HEK293 (cell line): ENCODE results near the gene HLA-DMA.

ENCODE experiments used
- ZFP37 ChIP-seq: fragments of 450-650 bp; formaldehyde crosslinking; IDR thresholded peaks from 2 replicates; pipeline ENCODE4 v1.5.1; 2016; ENCODE audit warnings: missing biosample characterization, missing genetic modification characterization
- ZNF311 ChIP-seq: fragments of 450-650 bp; formaldehyde crosslinking; IDR thresholded peaks from 2 replicates; pipeline ENCODE4 v1.5.1; 2017; ENCODE audit warnings: missing biosample characterization, missing genetic modification characterization, borderline replicate concordance
- ZNF366 ChIP-seq: fragments of 450-650 bp; formaldehyde crosslinking; conservative IDR thresholded peaks from 2 replicates; pipeline ENCODE4 v1.5.1; 2016; ENCODE audit warnings: missing biosample characterization, missing genetic modification characterization
- ZSCAN16 ChIP-seq: fragments of 450-650 bp; formaldehyde crosslinking; IDR thresholded peaks from 2 replicates; pipeline ENCODE4 v1.5.1; 2016; ENCODE audit warnings: missing biosample characterization, missing genetic modification characterization
- TF ChIP-seq, protein P1 (sequence below): fragments of 450-650 bp; formaldehyde crosslinking; IDR thresholded peaks from 2 replicates; pipeline ENCODE4 v1.5.1; 2016; ENCODE audit warnings: missing biosample characterization, missing genetic modification characterization
- TF ChIP-seq, protein P2 (sequence below): fragments of 450-650 bp; formaldehyde crosslinking; IDR thresholded peaks from 2 replicates; pipeline ENCODE4 v1.5.1; 2016; ENCODE audit warnings: missing biosample characterization, missing genetic modification characterization

DNA sequence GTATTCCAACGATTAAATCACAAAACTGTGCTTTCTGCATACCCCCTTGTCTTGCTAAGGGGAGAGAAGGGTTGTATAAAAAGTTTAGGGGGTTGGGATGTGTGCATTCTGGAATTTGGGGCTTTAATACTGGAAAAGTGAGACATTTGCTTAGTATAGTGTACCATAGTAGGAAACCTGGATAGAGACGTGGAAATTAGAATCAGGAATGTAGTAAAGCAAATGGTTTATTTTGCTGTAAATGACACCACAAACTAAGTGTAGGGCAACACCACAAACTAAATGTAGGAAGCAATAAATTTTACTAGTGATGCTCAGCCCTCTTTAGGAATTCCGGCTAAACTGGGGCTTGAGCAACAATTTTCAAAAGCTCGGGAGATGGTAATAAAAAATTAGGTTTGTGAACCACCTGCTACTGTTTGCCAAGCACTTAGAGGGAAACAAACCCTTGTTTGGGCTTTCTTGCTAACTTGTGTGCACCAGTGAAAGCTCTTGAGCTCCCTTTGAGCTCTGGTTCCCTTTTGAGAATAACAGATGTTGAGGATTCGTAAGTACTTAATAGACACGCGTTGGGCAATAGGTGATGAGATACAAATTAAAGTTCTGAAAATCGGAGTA lies 29.3 kb upstream of the HLA-DMA start:
- TF ChIP-seq ZFP37 (0 out of 2 replicates have a peak, but pooled peaks have one; percentile 6), ZSCAN16 (tag by site-specific recombination) (peak; percentile 100), ZNF366 (tag by site-specific recombination) (no peak), ZNF311 (tag by site-specific recombination) (no peak)
- TF ChIP-seq, protein P1, sequence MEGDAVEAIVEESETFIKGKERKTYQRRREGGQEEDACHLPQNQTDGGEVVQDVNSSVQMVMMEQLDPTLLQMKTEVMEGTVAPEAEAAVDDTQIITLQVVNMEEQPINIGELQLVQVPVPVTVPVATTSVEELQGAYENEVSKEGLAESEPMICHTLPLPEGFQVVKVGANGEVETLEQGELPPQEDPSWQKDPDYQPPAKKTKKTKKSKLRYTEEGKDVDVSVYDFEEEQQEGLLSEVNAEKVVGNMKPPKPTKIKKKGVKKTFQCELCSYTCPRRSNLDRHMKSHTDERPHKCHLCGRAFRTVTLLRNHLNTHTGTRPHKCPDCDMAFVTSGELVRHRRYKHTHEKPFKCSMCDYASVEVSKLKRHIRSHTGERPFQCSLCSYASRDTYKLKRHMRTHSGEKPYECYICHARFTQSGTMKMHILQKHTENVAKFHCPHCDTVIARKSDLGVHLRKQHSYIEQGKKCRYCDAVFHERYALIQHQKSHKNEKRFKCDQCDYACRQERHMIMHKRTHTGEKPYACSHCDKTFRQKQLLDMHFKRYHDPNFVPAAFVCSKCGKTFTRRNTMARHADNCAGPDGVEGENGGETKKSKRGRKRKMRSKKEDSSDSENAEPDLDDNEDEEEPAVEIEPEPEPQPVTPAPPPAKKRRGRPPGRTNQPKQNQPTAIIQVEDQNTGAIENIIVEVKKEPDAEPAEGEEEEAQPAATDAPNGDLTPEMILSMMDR (tag by site-specific recombination): no peak
- TF ChIP-seq, protein P2, sequence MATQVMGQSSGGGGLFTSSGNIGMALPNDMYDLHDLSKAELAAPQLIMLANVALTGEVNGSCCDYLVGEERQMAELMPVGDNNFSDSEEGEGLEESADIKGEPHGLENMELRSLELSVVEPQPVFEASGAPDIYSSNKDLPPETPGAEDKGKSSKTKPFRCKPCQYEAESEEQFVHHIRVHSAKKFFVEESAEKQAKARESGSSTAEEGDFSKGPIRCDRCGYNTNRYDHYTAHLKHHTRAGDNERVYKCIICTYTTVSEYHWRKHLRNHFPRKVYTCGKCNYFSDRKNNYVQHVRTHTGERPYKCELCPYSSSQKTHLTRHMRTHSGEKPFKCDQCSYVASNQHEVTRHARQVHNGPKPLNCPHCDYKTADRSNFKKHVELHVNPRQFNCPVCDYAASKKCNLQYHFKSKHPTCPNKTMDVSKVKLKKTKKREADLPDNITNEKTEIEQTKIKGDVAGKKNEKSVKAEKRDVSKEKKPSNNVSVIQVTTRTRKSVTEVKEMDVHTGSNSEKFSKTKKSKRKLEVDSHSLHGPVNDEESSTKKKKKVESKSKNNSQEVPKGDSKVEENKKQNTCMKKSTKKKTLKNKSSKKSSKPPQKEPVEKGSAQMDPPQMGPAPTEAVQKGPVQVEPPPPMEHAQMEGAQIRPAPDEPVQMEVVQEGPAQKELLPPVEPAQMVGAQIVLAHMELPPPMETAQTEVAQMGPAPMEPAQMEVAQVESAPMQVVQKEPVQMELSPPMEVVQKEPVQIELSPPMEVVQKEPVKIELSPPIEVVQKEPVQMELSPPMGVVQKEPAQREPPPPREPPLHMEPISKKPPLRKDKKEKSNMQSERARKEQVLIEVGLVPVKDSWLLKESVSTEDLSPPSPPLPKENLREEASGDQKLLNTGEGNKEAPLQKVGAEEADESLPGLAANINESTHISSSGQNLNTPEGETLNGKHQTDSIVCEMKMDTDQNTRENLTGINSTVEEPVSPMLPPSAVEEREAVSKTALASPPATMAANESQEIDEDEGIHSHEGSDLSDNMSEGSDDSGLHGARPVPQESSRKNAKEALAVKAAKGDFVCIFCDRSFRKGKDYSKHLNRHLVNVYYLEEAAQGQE: no peak; the same call in 1 of the 2 replicates
